ENCODE data around the gene UACA. TPM values are rescaled to one million over a fixed set of nuclear protein-coding genes. Genes with fewer than 3 reads are reported as not detected.
A peak's percentile ranks its signal among the peaks of the same experiment; 100 is the strongest.
"Not testable (repeated sequence)": the region's sequence is repeated elsewhere in the genome, so short reads cannot be mapped to it uniquely, and the experiment has no call there.

UACA gene
- total RNA-seq, 2 donors from 2014 or later = 18.4 to 30.1 TPM

- Histone ChIP-seq H3K4me3 (no peak overlapping the region), H3K27me3 (no peaks in the 10 kb centered on the region), H3K27ac (peak overlapping the region; percentile 74 to 81), H3K4me1 (peaks cover 0 to 56% of the 10 kb centered on the region in 2 donors), H3K9me3 (no peaks in the 10 kb centered on the region), H3K36me3 (no peaks in the 10 kb centered on the region)
- no peak for TF ChIP-seq CTCF (IDR thresholded peaks at IDR 0.05)
- no peak for DNase-seq (ENCODE audit: low spot score)
Observed at GRCh38 chr15:70742928-70743327, 20.4 kb downstream of the UACA start.

- TF ChIP-seq CTCF (IDR thresholded peaks at IDR 0.05) = no peak
- H3K36me3 ChIP-seq = no peaks in the 10 kb centered on the region
- H3K27me3 ChIP-seq = no peaks in the 10 kb centered on the region
- no peak for DNase-seq (ENCODE audit: low spot score)
- H3K4me3 ChIP-seq = no peak overlapping the region
- H3K9me3 ChIP-seq = no peaks in the 10 kb centered on the region
- H3K27ac ChIP-seq = peak overlapping the region; percentile 69 to 87
- peaks cover 0 to 55% of the 10 kb centered on the region in 2 donors for H3K4me1 ChIP-seq
Observed at GRCh38 chr15:70741677-70742293, 21.6 kb downstream of the UACA start.

- H3K27ac ChIP-seq = peak overlapping the region; percentile 69 to 87
- H3K9me3 ChIP-seq = no peaks in the 10 kb centered on the region
- no peaks in the 10 kb centered on the region for H3K27me3 ChIP-seq
- peak; percentile 84 for DNase-seq (ENCODE audit: low spot score)
- no peak overlapping the region for H3K4me3 ChIP-seq
- no peak for TF ChIP-seq CTCF (IDR thresholded peaks at IDR 0.05)
- no peaks in the 10 kb centered on the region for H3K36me3 ChIP-seq
- H3K4me1 ChIP-seq = peaks cover 0 to 55% of the 10 kb centered on the region in 2 donors
Observed at GRCh38 chr15:70741107-70741531, 22.2 kb downstream of the UACA start.

- DNase-seq (ENCODE audit: low spot score) = not testable (repeated sequence)
- H3K4me1 ChIP-seq = peaks cover 0 to 21% of the 10 kb centered on the region in 2 donors
Observed at GRCh38 chr15:70735040-70735439, 28.3 kb downstream of the UACA start.

GRCh38 chr15:70729164-70729563, 34.2 kb downstream of the UACA start:
- Histone ChIP-seq H3K4me3 (no peak overlapping the region), H3K27ac (no peak overlapping the region), H3K9me3 (no peaks in the 10 kb centered on the region), H3K27me3 (no peaks in the 10 kb centered on the region), H3K36me3 (no peaks in the 10 kb centered on the region), H3K4me1 (peaks cover 0 to 4% of the 10 kb centered on the region in 2 donors)
- DNase-seq (ENCODE audit: low spot score) = no peak
- TF ChIP-seq CTCF (IDR thresholded peaks at IDR 0.05) = no peak

More at GRCh38 chr15:70735040-70735439, 28.3 kb downstream of the UACA start:
- not testable (repeated sequence) for H3K27ac ChIP-seq, H3K27me3 ChIP-seq, H3K4me3 ChIP-seq, H3K36me3 ChIP-seq, H3K9me3 ChIP-seq

- DNase-seq (ENCODE audit: low spot score) = no peak
- Histone ChIP-seq H3K27me3 (no peaks in the 10 kb centered on the region), H3K27ac (no peak overlapping the region), H3K4me1 (peaks cover 0 to 4% of the 10 kb centered on the region in 2 donors), H3K4me3 (no peak overlapping the region), H3K36me3 (no peaks in the 10 kb centered on the region), H3K9me3 (no peaks in the 10 kb centered on the region)
- TF ChIP-seq CTCF (IDR thresholded peaks at IDR 0.05) = no peak
Observed at GRCh38 chr15:70726753-70727152, 36.6 kb downstream of the UACA start.
